ENCODE data around the gene SORBS1. TPM values are rescaled to one million over a fixed set of nuclear protein-coding genes. Genes with fewer than 3 reads are reported as not detected.
A peak's percentile ranks its signal among the peaks of the same experiment; 100 is the strongest.

The SORBS1 gene
- total and polyA plus RNA-seq, 2 of the 13 experiments (the other 11 are each of a cell fraction or from before 2014, with no cell fraction given) = 16.8 to 39.8 TPM

GRCh38 chr10:95513008-95513589 is 48.1 kb downstream of the SORBS1 start (continued):
- TF ChIP-seq HINFP (CRISPR knock-in tag; IDR thresholded peaks at IDR 0.05; ENCODE audit: low read depth) (0 out of 2 replicates have a peak, but pooled peaks have one; percentile 45), ERF (CRISPR knock-in tag; IDR thresholded peaks at IDR 0.05) (peak; percentile 51; the same call in 1 of the 2 replicates), SALL1 (CRISPR knock-in tag; IDR thresholded peaks at IDR 0.05) (peak; percentile 78), AFF4 (CRISPR knock-in tag; IDR thresholded peaks at IDR 0.05) (no peak), GZF1 (CRISPR knock-in tag; IDR thresholded peaks at IDR 0.05) (no peak), ZNF572 (CRISPR knock-in tag; IDR thresholded peaks at IDR 0.05) (no peak), ZNF503 (CRISPR knock-in tag; IDR thresholded peaks at IDR 0.05) (no peak), RAD21 (CRISPR knock-in tag; IDR thresholded peaks at IDR 0.05) (no peak), ZNF761 (CRISPR knock-in tag; conservative IDR thresholded peaks at IDR 0.05) (no peak), PLRG1 (conservative IDR thresholded peaks at IDR 0.05) (no peak), CCAR2 (optimal IDR thresholded peaks at IDR 0.05; ENCODE audit: low read depth, low read length) (no peak), FOXP1 (IDR thresholded peaks at IDR 0.05) (no peak), FOXP1 (CRISPR knock-in tag; IDR thresholded peaks at IDR 0.05) (peak; percentile 79), THAP8 (CRISPR knock-in tag; IDR thresholded peaks at IDR 0.05; ENCODE audit: borderline replicate concordance) (no peak), TFE3 (CRISPR knock-in tag; IDR thresholded peaks at IDR 0.05) (0 out of 2 replicates have a peak, but pooled peaks have one; percentile 24), SNAI1 (CRISPR knock-in tag; IDR thresholded peaks at IDR 0.05; ENCODE audit: borderline replicate concordance) (no peak), HIC2 (CRISPR knock-in tag; IDR thresholded peaks at IDR 0.05; ENCODE audit: low read depth) (no peak), MXD3 (CRISPR knock-in tag; IDR thresholded peaks at IDR 0.05) (no peak)
